T1000 (cell line): ENCODE data around the gene IDNK.

Source experiments
- DNase-seq: peaks from one replicate; lab custom pipeline; 2025; ENCODE audit warnings: mixed read lengths; lab: John Stamatoyannopoulos, UW

Gene IDNK

DNA sequence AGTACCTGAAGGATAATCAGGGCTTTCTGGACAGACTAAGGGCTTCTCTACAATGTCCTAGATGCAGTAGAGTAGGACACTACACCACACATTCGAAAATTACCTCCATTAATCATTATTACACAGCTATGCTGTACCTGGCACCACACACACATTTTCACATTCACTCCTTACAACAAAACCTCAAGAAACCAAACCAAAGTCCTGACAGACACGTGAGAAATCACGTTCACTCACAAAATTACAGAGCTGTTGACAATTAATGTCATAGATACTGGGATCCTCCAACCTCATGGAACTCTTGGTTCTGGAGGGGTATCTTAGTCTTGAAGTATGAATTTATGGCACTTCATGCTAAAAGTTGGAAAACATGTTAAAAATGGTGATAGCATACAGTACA, 68.5 kb downstream of the IDNK start:
- no peak for DNase-seq
